Body of pancreas (tissue), 4 donors: Measurements from ENCODE around the gene SLC9A2.

ENCODE experiments used
- CTCF ChIP-seq, 7 experiments: fragments of 450-650 bp in 4 of 7; fragments of 200-600 bp in 3 of 7; sonication (generic) in 3 of 7; IDR thresholded peaks; one replicate each; pipeline ENCODE4 v1.5.1; 2016 to 2019; ENCODE audit warnings: antibody characterized with exemption in 7 of 7
- POLR2A ChIP-seq, 3 donors: fragments of 450-650 bp; IDR thresholded peaks; one replicate each; pipeline ENCODE4 v1.6.1; 2016; ENCODE audit warnings: antibody characterized with exemption in 3 of 3, mild to moderate bottlenecking in 2 of 3

- TF ChIP-seq CTCF (IDR thresholded peaks at IDR 0.05): no peak
- no peak for TF ChIP-seq POLR2A (IDR thresholded peaks at IDR 0.05)
Measured at GRCh38 chr2:102726128-102727087, 107.1 kb downstream of the SLC9A2 start.
